OCI-LY7 (cell line): ENCODE measurements around the gene EEF1A1. TPM values are rescaled to one million over a fixed set of nuclear protein-coding genes. Genes with fewer than 3 reads are reported as not detected.

ENCODE experiments used
- BruUV-seq: library from RNA; stranded (reverse); fragments of 400-500 nt; replicated peaks from 2 replicates; lab custom pipeline; 2021; lab: Mats Ljungman, UMichigan
- CTCF ChIA-PET: fragments of 300-600 bp; sonication (Branson Sonifier 250); formaldehyde crosslinking; loops from one replicate; lab custom pipeline; 2022; ENCODE audit warnings: antibody characterized with exemption; ENCODE audit not compliant: unreplicated experiment; lab: Charles Lee
- POLR2A ChIA-PET: fragments of 300-600 bp; sonication (Branson Sonifier 250); formaldehyde crosslinking; loops from one replicate; lab custom pipeline; 2022; ENCODE audit warnings: antibody characterized with exemption; lab: Charles Lee
- DNase-seq: peaks from one replicate; pipeline ENCODE4 v3.0.0-alpha.2; 2015; ENCODE audit warnings: low spot score
- H2AFZ ChIP-seq: fragments of 200-600 bp; sonication (generic), shearing (Covaris generic); 2 replicates; pipeline ENCODE4 v1.6.1; 2014; ENCODE audit warnings: mild to moderate bottlenecking, antibody characterized with exemption, low read length, moderate library complexity
- H3K27ac ChIP-seq: fragments of 200-600 bp; sonication (generic); 2 replicates; pipeline ENCODE4 v1.5.1; 2014; ENCODE audit warnings: mixed run types, low read depth, mild to moderate bottlenecking, moderate library complexity, low read length, inconsistent platforms; ENCODE audit not compliant: poor library complexity, severe bottlenecking
- H3K36me3 ChIP-seq: fragments of 200-600 bp; sonication (generic); 2 replicates; pipeline ENCODE4 v1.6.1; 2014; ENCODE audit warnings: mild to moderate bottlenecking, antibody characterized with exemption, low read length, moderate library complexity, mixed read lengths; ENCODE audit not compliant: insufficient read depth
- H3K4me1 ChIP-seq: fragments of 200-600 bp; sonication (generic); 2 replicates; pipeline ENCODE4 v1.5.1; 2014; ENCODE audit warnings: mild to moderate bottlenecking, low read length; ENCODE audit not compliant: insufficient read depth, poor library complexity, severe bottlenecking
- H3K4me2 ChIP-seq: fragments of 200-600 bp; sonication (generic); 2 replicates; pipeline ENCODE4 v1.6.1; 2014; ENCODE audit warnings: mild to moderate bottlenecking, low read length
- H3K4me3 ChIP-seq: fragments of 200-600 bp; sonication (generic); 2 replicates; pipeline ENCODE4 v1.5.1; 2014; ENCODE audit warnings: mild to moderate bottlenecking, low read depth, low read length; ENCODE audit not compliant: poor library complexity, severe bottlenecking
- H3K79me2 ChIP-seq: fragments of 200-600 bp; sonication (generic); 2 replicates; pipeline ENCODE4 v1.6.1; 2016; ENCODE audit warnings: low read depth, mild to moderate bottlenecking, low read length, moderate library complexity, mixed read lengths; ENCODE audit not compliant: insufficient read depth
- H3K9me2 ChIP-seq: fragments of 200-600 bp; sonication (generic); 2 replicates; pipeline ENCODE4 v1.6.1; 2016; ENCODE audit warnings: mild to moderate bottlenecking, low read length, mixed read lengths; ENCODE audit not compliant: insufficient read depth
- H3K9me3 ChIP-seq: fragments of 200-600 bp; sonication (generic); 2 replicates; pipeline ENCODE4 v1.6.1; 2014; ENCODE audit warnings: mild to moderate bottlenecking, mixed run types, low read length, mixed read lengths
- H4K20me1 ChIP-seq: fragments of 200-600 bp; sonication (generic); 2 replicates; pipeline ENCODE4 v1.6.1; 2014; ENCODE audit warnings: mild to moderate bottlenecking, antibody characterized with exemption, low read length, moderate library complexity, mixed read lengths; ENCODE audit not compliant: insufficient read depth
- EZH2phosphoT487 ChIP-seq: fragments of 200-600 bp; sonication (generic); IDR thresholded peaks from 2 replicates; pipeline ENCODE4 v1.6.1; 2018; ENCODE audit warnings: low read depth, borderline replicate concordance, mild to moderate bottlenecking, mixed run types, antibody characterized with exemption, low read length, moderate library complexity, mixed read lengths
- intact Hi-C: fragments of 100-400 bp; cut with micrococcal nuclease; formaldehyde crosslinking; loops from one replicate; pipeline ENCODE4 v1.10.0; 2022; ENCODE audit not compliant: unreplicated experiment
- small RNA-seq: library from RNA; depleted of rRNA; stranded (forward); fragments of <200 nt; gene quantifications from one replicate; pipeline ENCODE3, GENCODE V24; 2014
- total RNA-seq, 2 experiments: library from RNA; depleted of rRNA in 1 of 2; stranded (reverse); fragments of >200 nt in 1 of 2; shearing (Covaris generic) in 1 of 2; gene quantifications; 2 replicates each; pipeline ENCODE4 v1.2.3, GENCODE V29; 2014 to 2022
- TF ChIP-seq, protein P1 (sequence below): fragments of 200-600 bp; sonication (generic); conservative IDR thresholded peaks from 2 replicates; pipeline ENCODE4 v1.5.1; 2014; ENCODE audit warnings: mild to moderate bottlenecking, antibody characterized with exemption, low read length, moderate library complexity, mixed read lengths

Gene EEF1A1
- total RNA-seq, 2 experiments from 2014 or later, result 8,152 to 8,197 TPM

DNA sequence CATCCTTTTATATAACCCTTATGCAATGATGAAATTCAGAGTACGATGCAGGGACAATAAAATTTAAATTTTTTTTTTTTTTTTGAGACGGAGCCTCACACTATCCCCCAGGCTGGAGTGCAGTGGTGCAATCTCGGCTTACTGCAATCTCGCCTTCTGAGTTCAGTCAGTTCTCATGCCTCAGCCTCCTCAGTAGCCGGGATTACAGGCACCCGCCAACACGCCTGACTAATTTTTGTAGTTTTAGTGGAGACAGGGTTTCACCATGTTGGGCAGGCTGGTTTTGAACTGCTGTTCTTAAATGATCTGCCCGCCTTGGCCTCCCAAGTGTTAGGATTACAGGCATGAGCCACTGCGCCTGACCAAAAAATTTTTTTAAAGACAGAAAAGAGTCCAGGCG is 44.1 kb downstream of the EEF1A1 start:
- Histone ChIP-seq H3K4me1 (peaks cover 11% of the 10 kb centered on the region), H3K27ac (no peak overlapping the region), H3K4me3 (no peak overlapping the region), H3K9me3 (no peaks in the 10 kb centered on the region), H3K4me2 (no peak overlapping the region), H4K20me1 (no peaks in the 10 kb centered on the region), H3K36me3 (peaks cover 95% of the 10 kb centered on the region), H3K79me2 (peaks cover 17% of the 10 kb centered on the region; the same call in 1 of the 2 replicates), H3K9me2 (no peaks in the 10 kb centered on the region), H2AFZ (no peak overlapping the region)
- no peak for TF ChIP-seq EZH2phosphoT487
- TF ChIP-seq, protein P1, sequence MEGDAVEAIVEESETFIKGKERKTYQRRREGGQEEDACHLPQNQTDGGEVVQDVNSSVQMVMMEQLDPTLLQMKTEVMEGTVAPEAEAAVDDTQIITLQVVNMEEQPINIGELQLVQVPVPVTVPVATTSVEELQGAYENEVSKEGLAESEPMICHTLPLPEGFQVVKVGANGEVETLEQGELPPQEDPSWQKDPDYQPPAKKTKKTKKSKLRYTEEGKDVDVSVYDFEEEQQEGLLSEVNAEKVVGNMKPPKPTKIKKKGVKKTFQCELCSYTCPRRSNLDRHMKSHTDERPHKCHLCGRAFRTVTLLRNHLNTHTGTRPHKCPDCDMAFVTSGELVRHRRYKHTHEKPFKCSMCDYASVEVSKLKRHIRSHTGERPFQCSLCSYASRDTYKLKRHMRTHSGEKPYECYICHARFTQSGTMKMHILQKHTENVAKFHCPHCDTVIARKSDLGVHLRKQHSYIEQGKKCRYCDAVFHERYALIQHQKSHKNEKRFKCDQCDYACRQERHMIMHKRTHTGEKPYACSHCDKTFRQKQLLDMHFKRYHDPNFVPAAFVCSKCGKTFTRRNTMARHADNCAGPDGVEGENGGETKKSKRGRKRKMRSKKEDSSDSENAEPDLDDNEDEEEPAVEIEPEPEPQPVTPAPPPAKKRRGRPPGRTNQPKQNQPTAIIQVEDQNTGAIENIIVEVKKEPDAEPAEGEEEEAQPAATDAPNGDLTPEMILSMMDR, result no peak
- CTCF ChIA-PET, result no interaction called here
- intact Hi-C loops, result no loop called here
- no peak for DNase-seq
- no TSS peak for BruUV-seq
- POLR2A ChIA-PET, result interaction anchor here (0.6 to 1.5 kb wide), 4 partner anchors 11 to 64 kb away, joined by 3 to 11 read pairs (median 4); no protein-coding TSS in a partner anchor

DNA sequence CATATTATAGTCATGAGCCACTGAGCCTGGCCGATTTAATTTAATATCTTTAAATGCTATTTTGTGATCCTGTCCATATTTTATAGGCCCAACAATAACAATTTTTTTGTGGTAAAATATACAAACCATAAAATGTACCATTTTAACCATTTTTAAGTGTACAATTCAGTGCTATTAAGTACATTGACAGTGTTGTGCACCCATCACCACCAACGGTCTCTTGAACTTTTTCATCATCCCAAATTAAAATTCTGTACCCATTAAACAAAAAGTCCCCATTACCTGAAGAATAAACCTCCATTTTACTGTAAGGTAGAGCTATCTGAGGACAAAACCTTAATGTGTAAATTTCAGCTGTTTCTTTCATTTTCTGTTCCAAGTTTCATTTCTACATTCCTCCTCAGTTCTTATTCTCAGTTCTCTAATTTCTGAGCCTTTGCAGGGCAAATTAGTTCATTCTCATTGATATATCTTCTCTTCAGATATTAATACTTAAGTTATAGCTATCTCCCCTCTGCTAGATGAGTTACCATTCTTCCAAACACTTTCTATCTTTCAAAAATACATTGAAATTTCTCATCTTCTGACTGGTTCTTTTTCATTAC is 49.0 kb downstream of the EEF1A1 start:
- CTCF ChIA-PET, result interaction anchor here (1.5 kb wide), 1 partner anchor 10 kb away, joined by 6 read pairs; the partner anchor contains the start of gene MTO1

More for the DNA sequence above, 49.0 kb downstream of the EEF1A1 start:
- BruUV-seq, result no TSS peak
- Histone ChIP-seq H3K4me1 (peaks cover 33% of the 10 kb centered on the region), H3K79me2 (peaks cover 21% of the 10 kb centered on the region; the same call in 1 of the 2 replicates), H3K27ac (peak overlapping the region; percentile 95), H4K20me1 (no peaks in the 10 kb centered on the region), H3K9me3 (no peaks in the 10 kb centered on the region), H3K36me3 (peaks cover 89% of the 10 kb centered on the region), H3K4me3 (peak overlapping the region; percentile 46), H2AFZ (no peak overlapping the region), H3K4me2 (peak overlapping the region; percentile 70), H3K9me2 (no peaks in the 10 kb centered on the region)
- TF ChIP-seq, protein P1, result no peak
- TF ChIP-seq EZH2phosphoT487, result no peak
- intact Hi-C loops, result loop anchor here (1.0 kb wide), 1 partner anchor 9 kb away; no protein-coding TSS in a partner anchor
- POLR2A ChIA-PET, result interaction anchor here (0.5 to 3.9 kb wide), 12 partner anchors 10 to 275 kb away, joined by 3 to 62 read pairs (median 4); partner anchors contain the start of gene MTO1
- peak; percentile 73 for DNase-seq

Small RNAs within 50 kb of the gene (small RNA-seq; reads per million reads assigned to genes)
- gene AL603910.2 (not detected), gene RN7SL827P (not detected)

Other genes with a start within 250 kb of the EEF1A1 start
- gene DPPA5, start 166.8 kb downstream of the EEF1A1 start, total RNA-seq (2014; rRNA removed; shearing (Covaris generic)), result not detected in 2 replicates
- not detected in 2 replicates for gene DPPA5, start 166.8 kb downstream of the EEF1A1 start, total RNA-seq (2022)
- not detected in 2 replicates for gene KHDC3L, start 158.4 kb downstream of the EEF1A1 start, total RNA-seq (2014; rRNA removed; shearing (Covaris generic))
- not detected in 2 replicates for gene KHDC3L, start 158.4 kb downstream of the EEF1A1 start, total RNA-seq (2022)
- gene OOEP, start 151.1 kb downstream of the EEF1A1 start, total RNA-seq (2014; rRNA removed; shearing (Covaris generic)), result not detected in 2 replicates
- not detected in 2 replicates for gene OOEP, start 151.1 kb downstream of the EEF1A1 start, total RNA-seq (2022)
- gene DDX43, start 126.2 kb downstream of the EEF1A1 start, total RNA-seq (2014; rRNA removed; shearing (Covaris generic)), result not detected in 2 replicates
- gene DDX43, start 126.2 kb downstream of the EEF1A1 start, total RNA-seq (2022), result not detected in 2 replicates
- 0.18 and 1.3 TPM in 2 replicates for gene CGAS, start 68.7 kb downstream of the EEF1A1 start, total RNA-seq (2014; rRNA removed; shearing (Covaris generic))
- 0.40 and 0.42 TPM in 2 replicates for gene CGAS, start 68.7 kb downstream of the EEF1A1 start, total RNA-seq (2022)
- 44.0 and 63.8 TPM in 2 replicates for gene MTO1, start 59.3 kb downstream of the EEF1A1 start, total RNA-seq (2014; rRNA removed; shearing (Covaris generic))
- 72.5 and 90.3 TPM in 2 replicates for gene MTO1, start 59.3 kb downstream of the EEF1A1 start, total RNA-seq (2022)
- gene SLC17A5, start 133.0 kb upstream of the EEF1A1 start, total RNA-seq (2014; rRNA removed; shearing (Covaris generic)), result 7.4 and 8.5 TPM in 2 replicates
- gene SLC17A5, start 133.0 kb upstream of the EEF1A1 start, total RNA-seq (2022), result 8.4 and 9.6 TPM in 2 replicates
- gene CD109, start 175.2 kb upstream of the EEF1A1 start, total RNA-seq (2014; rRNA removed; shearing (Covaris generic)), result 0.13 TPM in 1 of 2 replicates, not detected in the other
- 0.08 TPM in 1 of 2 replicates, not detected in the other for gene CD109, start 175.2 kb upstream of the EEF1A1 start, total RNA-seq (2022)